Loucy (cell line): ENCODE results near the gene TANGO6.

Source experiments
- H2AFZ ChIP-seq: fragments of 200-600 bp; sonication (generic); 2 replicates; pipeline ENCODE4 v1.6.0; 2016; ENCODE audit warnings: antibody characterized with exemption, mild to moderate bottlenecking, low read length, moderate library complexity
- H3F3A ChIP-seq: fragments of 200-600 bp; 2 replicates; pipeline ENCODE4 v1.6.0; 2016; ENCODE audit warnings: antibody characterized with exemption, low read depth, mild to moderate bottlenecking
- H3K27me3 ChIP-seq: fragments of 200-600 bp; sonication (generic); 2 replicates; pipeline ENCODE4 v1.6.1; 2014; ENCODE audit warnings: low read length, mild to moderate bottlenecking; ENCODE audit not compliant: insufficient read depth, poor library complexity, severe bottlenecking
- H3K36me3 ChIP-seq: fragments of 200-600 bp; sonication (generic); 2 replicates; pipeline ENCODE4 v1.6.1; 2016; ENCODE audit warnings: low read length; ENCODE audit not compliant: insufficient read depth
- H3K4me1 ChIP-seq: fragments of 200-600 bp; sonication (generic); 2 replicates; pipeline ENCODE4 v1.5.1; 2014; ENCODE audit warnings: low read length, mild to moderate bottlenecking; ENCODE audit not compliant: insufficient read depth, poor library complexity, severe bottlenecking
- H3K4me2 ChIP-seq: fragments of 200-600 bp; sonication (generic); 2 replicates; pipeline ENCODE4 v1.6.0; 2014; ENCODE audit warnings: antibody characterized with exemption, low read length, low read depth, mild to moderate bottlenecking; ENCODE audit not compliant: poor library complexity, severe bottlenecking
- H3K4me3 ChIP-seq: fragments of 200-600 bp; sonication (generic); 2 replicates; pipeline ENCODE4 v1.5.1; 2014; ENCODE audit warnings: low read length, mild to moderate bottlenecking, mixed read lengths; ENCODE audit not compliant: poor library complexity, severe bottlenecking
- H3K79me2 ChIP-seq: fragments of 200-600 bp; sonication (generic); 2 replicates; pipeline ENCODE4 v1.6.1; 2014; ENCODE audit warnings: low read length; ENCODE audit not compliant: insufficient read depth
- H3K9ac ChIP-seq: fragments of 200-600 bp; sonication (generic); 2 replicates; pipeline ENCODE4 v1.6.0; 2014; ENCODE audit warnings: mild to moderate bottlenecking, low read depth, low read length, moderate library complexity; ENCODE audit not compliant: poor library complexity, severe bottlenecking
- H3K9me2 ChIP-seq: fragments of 200-600 bp; sonication (generic); replicated peaks from 2 replicates; pipeline ENCODE4 v1.6.1; 2016; ENCODE audit warnings: low read depth, low read length, mixed read lengths
- H3K9me3 ChIP-seq: fragments of 200-600 bp; sonication (generic); 2 replicates; pipeline ENCODE4 v1.6.1; 2014; ENCODE audit warnings: mild to moderate bottlenecking, antibody characterized with exemption, low read length, low read depth; ENCODE audit not compliant: insufficient read depth
- H4K20me1 ChIP-seq: fragments of 200-600 bp; sonication (generic); 2 replicates; pipeline ENCODE4 v1.6.0; 2014; ENCODE audit warnings: antibody characterized with exemption, low read length, mild to moderate bottlenecking; ENCODE audit not compliant: insufficient read depth, poor library complexity, severe bottlenecking
- EZH2phosphoT487 ChIP-seq: fragments of 200-600 bp; IDR thresholded peaks from 2 replicates; pipeline ENCODE4 v1.6.1; 2018; ENCODE audit warnings: antibody characterized with exemption, mild to moderate bottlenecking, moderate library complexity, borderline replicate concordance
- TF ChIP-seq, protein P1 (sequence below): fragments of 200-600 bp; sonication (generic); conservative IDR thresholded peaks from 2 replicates; pipeline ENCODE4 v1.5.1; 2014; ENCODE audit warnings: mild to moderate bottlenecking, antibody characterized with exemption, low read length

The TANGO6 gene

DNA sequence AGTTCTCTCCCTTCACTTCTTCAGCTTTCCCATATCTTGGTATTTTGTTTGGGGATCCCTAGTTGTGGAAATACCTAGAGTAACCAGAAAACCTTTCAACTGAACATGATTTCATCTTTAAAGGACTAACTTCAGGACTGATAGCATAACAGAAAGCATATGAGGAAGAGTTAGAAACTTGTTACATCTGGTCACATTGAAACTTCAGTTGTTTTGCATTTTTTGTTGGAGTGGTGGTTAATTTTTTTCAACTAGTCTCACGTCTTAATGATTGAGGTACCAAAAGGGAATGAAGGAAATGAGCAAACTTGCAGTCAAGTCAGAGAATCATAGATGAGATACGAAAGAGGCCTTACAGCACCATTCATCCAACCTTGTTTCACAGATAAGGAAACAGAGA lies 49.6 kb downstream of the TANGO6 start:
- Histone ChIP-seq H3K36me3 (no peaks in the 10 kb centered on the region), H3K9me3 (no peaks in the 10 kb centered on the region), H3K4me1 (no peaks in the 10 kb centered on the region), H4K20me1 (no peaks in the 10 kb centered on the region), H2AFZ (no peak overlapping the region), H3F3A (no peaks in the 10 kb centered on the region), H3K79me2 (no peaks in the 10 kb centered on the region), H3K4me2 (no peak overlapping the region), H3K9ac (no peak overlapping the region), H3K9me2 (no peaks in the 10 kb centered on the region), H3K27me3 (no peaks in the 10 kb centered on the region), H3K4me3 (no peak overlapping the region)
- TF ChIP-seq, protein P1, sequence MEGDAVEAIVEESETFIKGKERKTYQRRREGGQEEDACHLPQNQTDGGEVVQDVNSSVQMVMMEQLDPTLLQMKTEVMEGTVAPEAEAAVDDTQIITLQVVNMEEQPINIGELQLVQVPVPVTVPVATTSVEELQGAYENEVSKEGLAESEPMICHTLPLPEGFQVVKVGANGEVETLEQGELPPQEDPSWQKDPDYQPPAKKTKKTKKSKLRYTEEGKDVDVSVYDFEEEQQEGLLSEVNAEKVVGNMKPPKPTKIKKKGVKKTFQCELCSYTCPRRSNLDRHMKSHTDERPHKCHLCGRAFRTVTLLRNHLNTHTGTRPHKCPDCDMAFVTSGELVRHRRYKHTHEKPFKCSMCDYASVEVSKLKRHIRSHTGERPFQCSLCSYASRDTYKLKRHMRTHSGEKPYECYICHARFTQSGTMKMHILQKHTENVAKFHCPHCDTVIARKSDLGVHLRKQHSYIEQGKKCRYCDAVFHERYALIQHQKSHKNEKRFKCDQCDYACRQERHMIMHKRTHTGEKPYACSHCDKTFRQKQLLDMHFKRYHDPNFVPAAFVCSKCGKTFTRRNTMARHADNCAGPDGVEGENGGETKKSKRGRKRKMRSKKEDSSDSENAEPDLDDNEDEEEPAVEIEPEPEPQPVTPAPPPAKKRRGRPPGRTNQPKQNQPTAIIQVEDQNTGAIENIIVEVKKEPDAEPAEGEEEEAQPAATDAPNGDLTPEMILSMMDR: no peak
- TF ChIP-seq EZH2phosphoT487: no peak

DNA sequence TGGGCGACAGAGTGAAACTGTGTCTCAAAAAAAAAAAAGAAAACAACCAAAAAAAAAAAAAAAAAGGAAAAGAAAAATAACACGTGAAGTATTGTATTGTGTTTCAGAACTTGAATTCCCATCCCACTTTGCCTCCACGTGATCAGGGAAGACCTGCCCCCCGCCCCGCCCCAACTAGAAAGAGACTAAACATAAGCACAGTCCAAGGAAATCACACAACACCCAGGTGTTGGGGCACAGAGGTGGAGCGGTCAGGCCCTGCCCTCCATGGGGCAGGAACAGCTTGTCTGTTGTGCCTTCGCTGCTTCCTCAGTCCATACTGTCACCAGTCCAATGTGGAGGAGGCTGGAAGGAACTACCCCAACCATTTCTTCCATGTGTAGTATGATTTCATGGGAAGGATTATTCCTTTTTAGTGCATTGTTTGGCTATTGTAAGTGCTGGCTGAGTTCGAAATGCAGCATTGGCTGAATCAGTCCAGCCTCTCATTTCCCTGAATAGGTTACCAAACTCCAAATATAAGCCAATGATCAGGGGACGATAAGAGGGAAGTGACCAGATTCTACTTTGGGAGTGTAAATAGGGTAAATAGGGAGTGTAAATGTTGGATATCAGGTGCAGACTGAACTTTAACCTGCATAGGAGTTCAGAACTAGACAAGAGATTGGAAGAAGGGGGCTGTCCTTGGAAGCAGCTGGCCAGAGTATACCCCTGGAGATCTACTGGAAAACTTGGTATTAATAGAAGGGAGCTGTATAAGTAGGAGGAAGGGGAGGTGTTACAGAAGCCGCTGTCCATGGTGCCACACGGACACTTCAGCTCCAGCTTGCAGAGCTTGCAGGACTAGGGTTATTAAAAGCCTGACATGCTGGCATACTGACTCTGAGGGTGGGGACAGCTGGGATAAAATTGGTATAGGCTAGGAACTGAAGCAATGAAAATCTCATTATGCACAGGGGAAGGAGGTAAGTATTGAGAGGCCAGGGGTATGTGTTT lies 50.7 kb downstream of the TANGO6 start:
- no peaks in the 10 kb centered on the region for H3F3A ChIP-seq
- no peaks in the 10 kb centered on the region for H4K20me1 ChIP-seq
- no peaks in the 10 kb centered on the region for H3K9me2 ChIP-seq
- no peak overlapping the region for H2AFZ ChIP-seq
- no peaks in the 10 kb centered on the region for H3K4me1 ChIP-seq
- no peaks in the 10 kb centered on the region for H3K36me3 ChIP-seq
- no peaks in the 10 kb centered on the region for H3K27me3 ChIP-seq
- no peaks in the 10 kb centered on the region for H3K79me2 ChIP-seq
- H3K9ac ChIP-seq: no peak overlapping the region
- TF ChIP-seq, protein P1: no peak
- no peak for TF ChIP-seq EZH2phosphoT487
- H3K4me3 ChIP-seq: no peak overlapping the region
- H3K9me3 ChIP-seq: no peaks in the 10 kb centered on the region
- no peak overlapping the region for H3K4me2 ChIP-seq

DNA sequence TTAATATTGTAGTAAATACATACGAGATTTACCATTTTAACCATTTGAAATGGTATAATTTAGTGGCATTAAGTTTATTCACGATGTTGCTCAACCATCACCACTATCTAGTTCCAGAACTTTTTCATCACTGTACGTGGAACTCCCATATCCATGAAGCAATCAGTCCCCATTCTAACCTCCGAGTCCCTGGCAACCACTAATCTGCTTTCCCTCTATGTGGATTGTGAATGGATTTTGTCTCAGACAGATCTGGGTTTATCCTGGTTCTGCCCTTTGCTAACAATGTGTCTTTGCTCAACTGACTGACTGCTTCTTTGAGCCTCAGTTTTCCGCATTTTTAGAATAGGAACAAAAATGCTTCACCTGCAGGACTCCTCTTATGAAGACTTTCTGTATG lies 51.4 kb downstream of the TANGO6 start:
- no peaks in the 10 kb centered on the region for H3K9me2 ChIP-seq
- H4K20me1 ChIP-seq: no peaks in the 10 kb centered on the region
- no peaks in the 10 kb centered on the region for H3K27me3 ChIP-seq
- no peak overlapping the region for H3K4me2 ChIP-seq
- H2AFZ ChIP-seq: no peak overlapping the region
- H3K9me3 ChIP-seq: no peaks in the 10 kb centered on the region
- no peaks in the 10 kb centered on the region for H3F3A ChIP-seq
- H3K79me2 ChIP-seq: no peaks in the 10 kb centered on the region
- no peaks in the 10 kb centered on the region for H3K4me1 ChIP-seq
- H3K4me3 ChIP-seq: no peak overlapping the region
- no peak for TF ChIP-seq EZH2phosphoT487
- TF ChIP-seq, protein P1: no peak
- H3K36me3 ChIP-seq: no peaks in the 10 kb centered on the region
- H3K9ac ChIP-seq: no peak overlapping the region
